Stimulated activated CD8-positive, alpha-beta memory T cell treated with anti-CD3 and anti-CD28 coated beads, Interleukin-12 subunit alpha, Interleukin-12 subunit beta, amount 100 ng/mL, for 24 hours (primary cell): ENCODE measurements around the gene RABEP1.
"Not testable (repeated sequence)": the region's sequence is repeated elsewhere in the genome, so short reads cannot be mapped to it uniquely, and the experiment has no call there.

Source experiments
- DNase-seq: peaks from one replicate; pipeline ENCODE4 v3.0.0-alpha.2; 2020; ENCODE audit errors: extremely low read depth

RABEP1 gene, protein sequence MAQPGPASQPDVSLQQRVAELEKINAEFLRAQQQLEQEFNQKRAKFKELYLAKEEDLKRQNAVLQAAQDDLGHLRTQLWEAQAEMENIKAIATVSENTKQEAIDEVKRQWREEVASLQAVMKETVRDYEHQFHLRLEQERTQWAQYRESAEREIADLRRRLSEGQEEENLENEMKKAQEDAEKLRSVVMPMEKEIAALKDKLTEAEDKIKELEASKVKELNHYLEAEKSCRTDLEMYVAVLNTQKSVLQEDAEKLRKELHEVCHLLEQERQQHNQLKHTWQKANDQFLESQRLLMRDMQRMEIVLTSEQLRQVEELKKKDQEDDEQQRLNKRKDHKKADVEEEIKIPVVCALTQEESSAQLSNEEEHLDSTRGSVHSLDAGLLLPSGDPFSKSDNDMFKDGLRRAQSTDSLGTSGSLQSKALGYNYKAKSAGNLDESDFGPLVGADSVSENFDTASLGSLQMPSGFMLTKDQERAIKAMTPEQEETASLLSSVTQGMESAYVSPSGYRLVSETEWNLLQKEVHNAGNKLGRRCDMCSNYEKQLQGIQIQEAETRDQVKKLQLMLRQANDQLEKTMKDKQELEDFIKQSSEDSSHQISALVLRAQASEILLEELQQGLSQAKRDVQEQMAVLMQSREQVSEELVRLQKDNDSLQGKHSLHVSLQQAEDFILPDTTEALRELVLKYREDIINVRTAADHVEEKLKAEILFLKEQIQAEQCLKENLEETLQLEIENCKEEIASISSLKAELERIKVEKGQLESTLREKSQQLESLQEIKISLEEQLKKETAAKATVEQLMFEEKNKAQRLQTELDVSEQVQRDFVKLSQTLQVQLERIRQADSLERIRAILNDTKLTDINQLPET

DNA sequence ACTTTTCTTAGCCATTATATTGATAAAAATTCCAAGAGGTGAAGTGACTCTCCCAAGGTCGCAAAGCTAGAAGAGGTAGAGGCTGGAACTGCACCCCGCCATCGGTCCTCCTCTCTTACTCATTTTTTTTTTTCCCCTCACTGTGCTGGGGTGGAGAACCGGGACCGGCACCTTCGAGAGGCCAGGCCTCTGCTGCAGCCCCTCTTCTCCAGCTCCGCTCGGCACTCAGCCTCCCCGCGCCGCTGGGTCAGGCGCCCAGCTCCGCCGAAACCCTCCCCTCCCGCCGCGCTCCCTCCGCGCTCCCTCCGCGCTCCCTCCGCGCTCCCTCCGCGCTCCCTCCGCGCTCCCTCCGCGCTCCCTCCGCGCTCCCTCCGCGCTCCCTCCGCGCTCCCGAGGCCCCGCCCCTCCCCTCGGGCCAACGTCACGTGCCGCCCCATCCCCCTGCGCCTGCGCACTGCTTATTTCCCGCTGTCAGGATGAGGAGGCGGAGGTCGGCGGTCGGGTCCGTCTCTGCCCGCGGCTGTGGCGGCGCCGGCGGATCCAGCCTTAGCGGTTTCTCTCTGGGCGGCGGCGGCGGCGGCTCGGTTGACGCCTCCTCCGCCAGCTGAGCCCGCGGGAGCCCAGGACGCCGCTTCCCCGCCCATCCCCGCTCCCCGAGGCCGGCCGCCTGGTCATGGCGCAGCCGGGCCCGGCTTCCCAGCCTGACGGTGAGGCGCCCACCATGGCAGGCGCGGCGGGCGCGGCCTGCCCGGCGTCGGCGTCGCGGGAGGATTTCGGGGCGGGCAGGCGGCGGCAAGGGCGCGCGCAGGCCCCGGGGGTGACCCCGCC, at the start of gene RABEP1:
Gene RABEP1 (plus strand): TSS at position 471 of the 828 bp plus-strand sequence. CDS start 203 bp downstream, at position 674.
- peak; percentile 86 for DNase-seq

GRCh38 chr17:5233492-5233891, 48.6 kb upstream of the RABEP1 start:
- not testable (repeated sequence) for DNase-seq

DNA sequence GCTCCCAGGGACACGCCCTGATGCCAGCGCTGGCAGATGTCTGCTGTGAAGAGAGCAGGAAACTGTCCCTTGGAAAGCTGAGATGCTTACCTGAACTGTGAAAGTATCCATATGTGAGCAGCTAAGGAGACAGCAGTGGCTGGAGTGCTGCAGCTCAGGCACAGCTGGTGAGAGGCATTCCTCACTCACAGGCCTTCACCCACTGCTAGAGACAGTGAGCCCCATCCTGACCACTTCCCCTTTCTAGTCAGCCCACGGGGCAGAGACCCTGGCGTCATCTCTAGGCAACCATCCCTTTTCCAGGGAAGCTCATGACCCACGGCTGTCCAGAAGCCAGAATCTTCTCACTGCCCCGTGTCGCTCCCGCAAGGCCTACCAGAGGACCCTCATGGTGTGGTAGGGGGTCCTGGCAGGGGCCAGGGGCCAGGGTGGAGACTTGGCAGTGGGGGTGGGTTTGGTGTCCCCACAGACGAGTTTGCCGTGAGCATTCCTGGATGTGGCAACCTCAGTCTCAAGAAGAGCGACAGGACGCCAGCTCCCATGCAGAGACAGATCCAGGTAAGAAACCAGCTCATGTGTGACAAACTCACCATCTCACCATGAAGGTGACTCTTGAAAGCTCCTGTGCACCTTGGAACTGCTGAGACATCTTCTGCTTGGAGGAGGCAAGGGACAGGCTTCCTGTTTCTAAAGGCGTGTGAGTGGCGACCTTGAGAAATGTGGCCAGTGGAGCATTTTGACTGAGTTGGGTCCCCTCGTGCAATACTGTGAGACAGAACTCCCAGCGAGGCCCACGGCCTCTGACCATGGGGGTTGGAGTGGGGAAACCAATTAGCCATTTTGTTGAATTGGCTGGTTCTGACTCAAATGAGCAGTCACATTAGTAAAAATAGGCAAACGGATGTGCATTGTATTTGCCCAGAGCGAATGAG, 47.2 kb upstream of the RABEP1 start, which contains the start of gene SCIMP:
Gene SCIMP (minus strand): TSS at position 216 of the 932 bp plus-strand sequence. CDS start 105 bp downstream, at position 111.
- no peak for DNase-seq

DNA sequence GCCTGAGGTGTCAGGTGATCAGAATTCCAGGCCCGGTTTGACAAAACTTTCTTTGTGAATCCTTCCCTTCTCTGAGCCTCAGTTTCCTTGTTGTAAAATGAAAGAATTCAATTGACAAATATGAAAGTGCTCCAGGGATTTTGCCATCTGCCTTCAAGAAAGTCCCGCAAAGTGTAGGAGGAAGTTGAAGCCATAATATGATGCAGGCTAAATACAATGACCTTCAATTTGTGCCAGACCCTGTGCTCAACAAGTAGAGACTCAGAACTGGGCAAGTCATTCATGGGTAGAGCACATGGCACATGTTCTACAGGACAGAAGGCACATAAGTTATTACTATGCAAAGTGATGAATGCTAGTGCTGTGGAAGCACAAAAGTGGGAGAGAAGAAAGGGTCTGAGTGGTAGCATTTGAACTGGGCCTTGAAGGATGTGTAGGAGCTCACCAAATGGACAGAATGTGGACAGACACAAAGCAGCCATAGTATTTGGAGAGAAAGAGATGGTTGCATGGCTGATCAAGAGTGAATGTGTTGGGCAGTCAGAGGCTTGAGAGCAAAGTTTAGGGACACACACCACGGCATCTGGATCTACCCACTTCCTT, 45.0 kb upstream of the RABEP1 start:
- DNase-seq: no peak

- no peak for DNase-seq
Observed at GRCh38 chr17:5237541-5238016, 44.5 kb upstream of the RABEP1 start.

- no peak for DNase-seq
Observed at GRCh38 chr17:5238333-5238732, 43.8 kb upstream of the RABEP1 start.

DNA sequence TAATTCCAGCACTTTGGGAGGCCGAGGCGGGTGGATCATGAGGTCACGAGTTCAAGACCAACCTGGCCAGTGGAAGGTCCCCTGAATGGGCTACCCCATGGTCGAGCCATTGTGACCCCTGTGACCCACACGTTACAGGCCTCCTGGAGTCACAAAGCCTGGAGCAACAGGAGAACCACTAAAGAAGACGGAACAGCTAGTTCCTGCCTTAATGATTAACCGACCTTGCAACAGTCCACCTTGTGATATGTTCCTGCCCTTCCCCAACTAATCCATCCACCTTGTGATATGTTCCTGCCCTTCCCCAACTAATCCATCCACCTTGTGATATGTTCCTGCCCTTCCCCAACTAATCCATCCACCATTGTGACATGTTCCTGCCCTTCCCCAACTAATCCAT, 42.3 kb upstream of the RABEP1 start:
- DNase-seq: not testable (repeated sequence)

DNA sequence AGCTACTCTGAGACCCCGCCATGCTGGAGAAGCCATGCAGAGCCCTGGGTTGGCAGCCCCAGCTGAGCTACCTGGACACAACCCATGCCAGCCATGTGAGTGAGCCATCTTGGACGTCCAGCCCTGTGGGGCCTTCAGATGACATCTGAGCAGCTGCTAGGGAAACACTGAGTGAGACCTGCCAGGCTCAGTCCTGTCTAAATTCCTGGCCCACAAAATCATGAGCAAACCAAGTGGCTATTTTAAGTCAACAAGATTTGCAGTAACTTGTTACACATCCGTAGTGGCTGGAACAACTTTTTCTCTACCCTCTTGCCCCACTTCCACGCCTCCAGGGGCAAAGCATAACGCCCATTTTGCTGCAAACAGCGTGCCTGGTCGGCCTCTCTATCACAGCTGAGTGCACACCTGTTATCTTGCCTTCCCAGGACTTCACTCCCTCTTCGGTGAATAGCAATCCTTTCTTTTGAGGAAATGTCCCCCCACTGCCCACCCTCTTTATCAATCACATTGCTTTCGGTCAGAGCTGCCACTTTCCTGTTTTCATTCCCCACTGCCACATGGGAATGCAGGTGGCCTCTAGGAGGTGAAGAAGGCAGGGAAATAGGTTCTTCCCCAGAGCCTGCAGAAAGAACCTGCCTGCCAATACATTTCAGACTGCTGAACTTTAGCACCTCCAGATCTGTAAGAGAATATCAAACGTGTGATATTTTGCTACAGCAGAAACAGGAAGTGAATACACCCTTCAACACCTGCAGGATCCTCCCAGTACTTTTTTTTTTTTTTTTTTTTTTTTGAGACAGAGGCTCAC, 40.0 kb upstream of the RABEP1 start:
- DNase-seq: no peak

DNA sequence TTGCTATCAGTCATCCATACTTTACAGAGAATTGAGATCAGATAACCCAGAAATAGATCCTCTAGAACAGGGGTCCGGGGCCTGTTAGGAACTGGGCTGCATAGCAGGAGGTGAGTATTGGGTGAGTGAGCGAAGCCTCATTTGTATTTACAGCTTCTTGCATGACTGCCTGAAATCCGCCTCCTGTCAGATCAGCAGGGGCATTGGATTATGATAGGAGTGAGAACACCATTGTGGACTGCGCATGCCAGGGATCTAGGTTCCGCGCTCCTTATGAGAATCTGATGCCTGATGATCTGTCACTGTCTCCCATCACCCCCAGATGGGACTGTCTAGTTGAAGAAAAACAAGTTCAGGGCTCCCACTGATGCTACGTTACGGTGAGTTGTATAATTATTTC, 34.5 kb upstream of the RABEP1 start:
- no peak for DNase-seq

DNA sequence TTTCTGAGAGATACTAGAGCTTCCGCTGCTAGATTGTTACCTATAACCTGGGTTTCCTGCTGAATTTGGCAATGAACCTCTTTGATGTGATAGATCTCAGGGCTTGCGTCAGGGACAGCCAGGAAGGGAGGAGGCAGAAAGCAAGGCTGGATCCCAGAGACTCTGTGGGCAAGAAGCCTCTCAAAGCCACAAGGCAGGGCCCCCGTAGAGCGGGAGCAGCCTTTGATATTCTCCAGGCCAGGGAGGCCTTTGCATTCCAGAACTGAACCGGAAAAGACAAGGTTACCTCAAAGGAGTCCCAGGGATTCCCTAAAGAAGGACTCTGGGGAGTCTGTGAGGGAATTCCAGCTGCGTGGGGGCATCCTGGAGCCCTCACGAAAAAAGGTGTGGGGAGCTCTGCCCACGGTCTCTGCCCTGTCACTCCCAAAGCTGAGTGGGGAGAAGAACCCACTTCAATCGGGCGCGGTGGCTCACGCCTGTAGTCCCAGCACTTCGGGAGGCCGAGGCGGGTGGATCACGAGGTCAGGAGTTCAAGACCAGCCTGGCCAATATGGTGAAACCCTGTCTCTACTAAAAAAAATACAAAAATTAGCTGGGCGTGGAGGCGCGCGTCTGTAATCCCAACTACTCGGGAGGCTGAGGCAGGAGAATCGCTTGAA, 33.1 kb upstream of the RABEP1 start:
- no peak for DNase-seq

DNA sequence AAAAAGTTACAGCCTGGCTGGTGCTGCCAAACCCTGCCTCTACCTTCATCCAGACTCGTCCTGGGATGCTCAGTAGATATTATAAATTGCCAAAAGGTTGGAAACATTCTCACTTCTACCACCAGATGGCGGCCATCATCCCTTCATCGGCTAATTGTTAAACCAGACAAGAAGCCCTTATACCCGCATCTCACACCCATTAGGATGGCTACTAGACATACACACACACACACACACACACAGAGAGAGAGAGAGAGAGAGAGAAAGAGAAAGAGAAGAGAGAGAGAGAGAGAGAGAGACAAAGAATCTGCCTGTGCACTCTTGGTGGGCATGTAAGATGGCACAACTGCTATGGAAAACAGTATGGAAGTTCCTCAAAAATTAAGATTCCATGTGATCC, 32.5 kb upstream of the RABEP1 start:
- no peak for DNase-seq

DNA sequence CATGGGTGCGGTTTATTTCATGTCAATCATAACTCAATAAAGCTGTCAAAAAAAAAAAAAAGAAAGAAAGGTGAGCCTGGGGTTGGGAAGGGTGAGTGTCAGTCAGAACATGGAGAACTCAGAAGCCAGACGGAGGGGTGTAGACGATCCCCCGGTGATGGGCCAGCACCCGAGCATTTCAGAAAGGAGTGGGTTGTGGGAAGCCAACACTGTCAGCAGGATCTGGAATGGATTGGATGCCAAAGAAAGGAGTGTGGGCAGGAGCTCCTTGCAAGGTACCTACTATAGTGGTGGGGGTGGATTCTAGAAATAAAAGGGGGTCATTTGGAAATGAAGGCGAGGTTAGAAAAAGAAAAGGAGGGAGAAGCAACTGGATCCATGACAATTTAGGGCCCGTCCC, 27.7 kb upstream of the RABEP1 start:
- no peak for DNase-seq

DNA sequence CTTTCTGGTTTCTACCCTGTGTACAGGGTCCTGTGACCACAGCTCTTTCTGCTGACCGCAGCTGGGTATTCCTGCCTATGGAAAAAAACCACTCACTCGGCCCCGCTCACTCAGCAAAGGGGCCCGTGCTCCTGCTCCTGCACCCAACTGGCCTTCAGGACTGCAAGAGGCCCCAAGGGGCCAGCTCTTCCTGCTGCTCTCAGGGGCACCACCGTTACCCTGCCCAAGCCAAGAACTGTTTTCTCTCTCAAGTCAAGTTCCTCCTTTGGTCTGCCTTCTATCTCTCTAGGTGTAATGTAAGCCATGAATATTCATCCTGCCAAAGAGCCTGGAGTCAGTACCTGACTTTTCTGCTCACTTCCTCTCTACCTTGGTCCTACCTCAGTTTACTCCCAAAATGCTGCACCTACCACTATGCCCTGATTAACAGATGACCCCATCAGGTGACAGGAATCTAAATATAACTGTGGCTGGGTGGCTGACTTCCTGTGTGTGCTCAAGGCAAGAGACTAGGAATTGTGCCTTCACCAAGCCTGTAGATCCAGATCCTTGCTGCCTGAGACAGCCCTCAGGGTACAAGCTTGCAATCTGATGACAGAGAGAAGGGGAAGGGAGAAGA, 27.1 kb upstream of the RABEP1 start:
- DNase-seq: no peak

GRCh38 chr17:5257124-5257523, 25.0 kb upstream of the RABEP1 start:
- no peak for DNase-seq

DNA sequence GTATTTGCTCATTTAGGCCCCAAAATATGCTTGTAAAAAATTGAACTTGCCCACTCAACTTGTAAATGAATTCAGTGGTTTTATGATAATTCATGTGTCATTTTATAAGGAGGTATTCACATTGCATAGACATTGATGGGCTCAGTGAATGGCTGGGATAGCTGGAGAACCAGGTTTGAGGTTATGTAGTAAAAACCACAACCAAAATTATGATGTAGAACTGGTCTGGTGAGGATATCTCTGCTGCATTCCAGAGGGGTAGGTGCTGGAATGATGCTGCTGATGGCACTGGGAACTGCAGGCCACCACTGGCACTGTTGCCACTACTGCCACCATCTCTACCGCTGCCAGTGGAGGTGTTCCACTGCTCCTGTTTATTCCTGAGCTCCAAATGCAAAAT, 21.5 kb upstream of the RABEP1 start:
- DNase-seq: no peak

DNA sequence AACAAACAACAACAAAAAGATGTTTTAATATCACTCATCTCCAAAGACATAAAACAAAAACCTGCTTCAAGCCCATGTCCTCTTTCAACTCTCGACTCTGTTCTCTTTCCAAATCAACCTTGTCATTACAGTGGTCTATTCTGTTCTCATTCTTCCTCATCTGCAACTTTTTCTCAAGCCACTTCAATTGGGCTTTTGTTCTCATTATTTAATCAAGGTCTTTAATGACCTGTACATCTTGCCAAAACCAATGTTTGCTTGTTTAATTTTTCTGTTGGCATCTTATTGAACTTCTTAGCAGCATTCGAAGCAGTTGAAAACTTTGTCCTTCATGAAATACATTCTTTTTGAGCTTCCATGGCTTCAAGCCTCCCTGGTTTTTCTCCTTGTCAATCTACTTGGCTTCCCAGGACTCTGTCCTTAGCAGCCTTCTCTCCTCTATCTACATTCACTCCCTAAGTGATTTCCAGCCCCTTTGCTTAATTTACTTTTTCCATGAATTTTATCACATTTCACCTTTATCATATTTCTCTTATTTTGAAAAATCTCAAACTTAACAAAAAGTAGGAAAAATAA, 19.6 kb upstream of the RABEP1 start:
- no peak for DNase-seq

GRCh38 chr17:5263441-5263840, 18.6 kb upstream of the RABEP1 start:
- no peak for DNase-seq

DNA sequence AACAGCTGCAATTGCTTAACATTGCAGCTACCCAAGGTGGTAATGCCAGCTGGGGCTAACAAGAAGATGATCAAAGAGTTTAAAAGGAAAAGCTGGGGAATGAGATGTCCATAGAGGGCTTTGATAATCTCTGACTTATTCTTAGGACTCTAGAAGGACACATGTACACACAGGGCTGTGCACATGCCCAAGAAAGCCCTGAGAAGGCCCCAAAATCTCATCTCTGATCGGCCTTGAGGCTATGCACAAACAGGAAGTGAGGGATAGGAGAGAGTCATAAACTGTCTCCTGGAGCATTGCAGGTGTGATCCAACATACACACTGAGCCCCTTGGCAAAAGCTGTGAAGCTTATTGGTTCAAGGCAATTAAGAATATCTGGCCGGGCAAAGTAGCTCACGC, 17.2 kb upstream of the RABEP1 start:
- DNase-seq: no peak
